ENCODE data around the gene GABRQ.

GABRQ gene

DNA sequence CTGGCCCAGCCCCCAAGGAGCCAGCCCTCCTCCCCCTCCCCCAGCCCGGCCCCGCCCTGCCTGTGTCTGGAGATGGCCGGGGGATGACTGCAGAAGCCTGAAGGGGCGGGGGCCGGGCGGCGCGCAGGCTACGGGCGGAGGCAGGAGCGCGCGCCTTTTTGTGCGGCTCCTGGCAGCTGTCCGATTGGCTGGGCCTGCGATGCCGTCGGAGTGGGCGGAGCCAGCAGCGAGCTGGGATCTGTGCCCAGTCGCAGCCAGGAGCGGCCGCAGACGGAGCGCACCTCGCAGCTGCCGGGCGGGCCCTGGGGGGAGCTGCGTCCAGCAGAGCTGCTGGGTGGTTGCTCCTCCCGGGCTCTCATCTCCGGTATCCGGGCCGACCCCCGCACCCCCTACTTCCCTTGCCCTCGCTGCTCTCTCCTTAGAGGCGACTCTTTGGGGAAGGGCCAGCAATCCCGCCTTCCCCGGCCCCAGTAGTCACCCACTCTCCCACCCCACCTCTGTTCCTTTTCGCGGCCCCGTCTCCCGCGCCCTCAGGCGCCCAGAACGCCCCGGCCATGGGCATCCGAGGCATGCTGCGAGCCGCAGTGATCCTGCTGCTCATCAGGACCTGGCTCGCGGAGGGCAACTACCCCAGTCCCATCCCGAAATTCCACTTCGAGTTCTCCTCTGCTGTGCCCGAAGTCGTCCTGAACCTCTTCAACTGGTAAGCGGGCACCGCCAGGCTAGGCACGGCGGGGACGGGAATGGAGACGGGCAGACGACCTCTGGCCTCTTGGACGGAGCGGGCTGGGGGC is at the start of gene GABRQ:
Gene GABRQ (plus strand): TSS at position 247 of the 794 bp plus-strand sequence. CDS start 308 bp downstream, at position 555.
- no peak for DNase-seq (ENCODE audit: low read depth, low spot score)

DNA sequence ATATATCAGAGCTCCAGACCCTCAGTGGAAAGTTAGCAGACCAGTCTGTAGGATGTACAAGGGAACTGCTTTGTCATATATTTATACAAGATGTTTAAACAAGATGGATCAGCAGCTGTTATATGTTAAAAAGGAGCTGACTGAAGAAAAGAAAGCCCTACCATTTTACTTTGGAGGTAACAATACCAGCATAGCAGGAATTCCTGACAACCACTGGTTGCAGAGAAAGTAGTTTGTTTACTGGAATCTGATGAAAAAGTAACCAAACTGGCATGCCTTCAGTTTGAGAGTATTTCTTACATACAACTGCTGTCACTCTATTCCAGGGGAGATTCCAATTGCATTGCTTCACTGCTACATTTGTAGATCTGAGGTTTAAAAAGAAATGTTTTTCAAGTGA is 49.5 kb upstream of the GABRQ start:
- DNase-seq (ENCODE audit: low read depth, low spot score) = no peak

DNA sequence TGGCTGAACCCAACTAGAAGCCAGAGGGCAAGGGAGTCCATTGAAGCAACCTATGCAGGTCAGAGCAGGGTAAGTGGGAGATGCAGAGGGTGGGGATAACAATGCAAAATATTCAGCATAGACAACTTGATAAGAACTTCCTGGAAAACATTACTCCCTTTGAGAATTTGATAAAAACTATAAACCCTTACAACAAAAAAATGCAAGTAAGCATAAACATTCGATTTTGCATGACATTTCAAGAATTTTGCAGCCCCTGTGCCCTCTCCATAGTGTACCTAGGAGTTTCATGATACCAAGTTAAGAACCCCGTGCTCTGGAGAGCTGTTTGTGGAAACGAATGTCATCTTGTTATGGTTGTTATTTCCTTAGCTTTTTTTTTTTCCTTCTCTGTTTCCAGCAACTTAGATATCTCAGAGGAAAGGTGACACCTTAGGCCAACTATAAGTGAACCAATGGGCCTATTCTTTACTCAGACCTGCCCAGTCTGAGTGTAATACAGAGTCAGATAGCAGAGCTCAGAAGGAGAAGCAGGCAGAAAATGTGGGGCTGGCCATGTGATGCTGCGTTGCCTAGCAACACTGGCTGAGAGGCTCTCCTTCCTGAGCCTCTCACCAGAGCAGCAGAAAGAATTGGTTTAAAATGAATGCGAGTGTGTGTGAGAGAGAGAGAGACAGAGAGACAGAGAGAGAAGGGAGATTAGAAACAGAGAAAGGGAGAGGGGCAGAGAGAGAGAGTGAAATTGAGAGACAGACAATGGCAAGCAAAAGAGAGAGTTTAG is 36.7 kb upstream of the GABRQ start:
- DNase-seq (ENCODE audit: low read depth, low spot score) = no peak

DNA sequence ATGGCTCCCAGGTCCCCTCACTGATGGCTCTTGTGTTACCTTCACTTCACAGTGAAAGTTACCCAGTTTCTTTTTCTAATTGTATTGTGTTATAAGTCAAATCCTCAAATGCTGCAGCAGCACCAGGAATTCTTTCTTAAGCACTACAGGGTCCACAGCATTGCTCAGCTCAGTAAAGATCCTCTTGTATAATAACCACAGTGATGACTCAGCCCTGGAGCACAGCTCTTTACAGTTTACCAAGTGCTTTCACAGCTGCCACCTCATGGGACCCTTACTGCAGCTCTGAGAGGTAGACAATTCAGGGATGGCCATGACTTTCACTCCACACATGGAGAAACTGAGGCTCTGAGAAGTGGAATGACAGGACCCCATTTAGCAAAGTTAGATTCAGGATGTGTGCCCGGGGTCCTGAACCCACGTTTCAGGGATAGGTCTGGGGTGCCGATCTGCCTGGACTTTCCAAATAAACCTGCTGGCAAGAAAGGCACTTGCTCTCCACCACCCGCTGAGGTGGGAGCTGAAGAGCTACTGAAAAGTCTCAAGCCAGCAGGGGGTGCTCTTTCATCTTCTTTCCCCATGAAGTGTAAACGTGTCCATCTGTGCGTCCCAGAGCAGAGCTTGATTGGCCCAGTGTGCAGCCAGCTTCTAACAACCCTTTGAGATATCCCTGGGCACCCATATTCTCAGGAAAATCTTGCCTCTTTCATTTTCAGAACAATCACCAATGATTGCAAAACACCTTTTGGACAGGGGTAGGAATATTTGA is 35.7 kb upstream of the GABRQ start:
- DNase-seq (ENCODE audit: low read depth, low spot score) = no peak

DNA sequence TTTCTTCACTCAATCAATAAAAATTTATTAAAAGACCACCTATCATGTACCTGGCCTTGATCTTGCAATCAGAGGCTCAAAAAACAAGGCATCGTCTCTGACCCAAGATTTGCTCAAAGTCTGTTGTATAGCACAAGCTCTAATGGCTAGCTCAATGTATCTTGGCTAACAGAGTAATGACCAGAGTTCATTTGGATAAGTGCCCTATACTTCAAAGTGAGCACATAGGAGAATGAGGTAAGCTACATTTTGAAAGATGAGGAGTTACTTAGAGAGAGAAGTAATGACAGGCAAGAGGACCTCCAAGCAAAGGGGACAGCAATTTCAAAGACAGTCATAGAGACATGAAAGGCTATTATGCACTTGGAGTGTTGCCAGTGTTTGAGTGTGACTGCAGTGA is 22.9 kb upstream of the GABRQ start:
- no peak for DNase-seq (ENCODE audit: low read depth, low spot score)

DNA sequence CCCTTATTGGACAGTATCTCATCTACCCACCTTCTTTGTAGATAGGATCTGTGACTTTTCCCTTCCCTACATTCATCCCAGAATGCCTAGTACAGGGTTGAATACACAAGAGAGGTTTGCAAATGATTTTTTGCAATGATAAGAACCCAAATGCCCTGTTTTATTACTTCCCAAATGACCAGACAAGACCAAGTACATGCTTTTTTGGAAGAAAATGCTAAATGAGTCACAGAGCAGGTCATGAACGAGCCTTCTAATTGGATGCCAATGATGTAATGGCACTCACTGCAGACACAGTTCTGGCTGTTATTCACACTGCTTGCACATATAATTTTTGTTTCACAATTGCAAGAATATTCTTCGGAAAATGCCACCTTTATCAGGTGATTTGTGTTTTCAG is 17.8 kb upstream of the GABRQ start:
- DNase-seq (ENCODE audit: low read depth, low spot score) = no peak

DNA sequence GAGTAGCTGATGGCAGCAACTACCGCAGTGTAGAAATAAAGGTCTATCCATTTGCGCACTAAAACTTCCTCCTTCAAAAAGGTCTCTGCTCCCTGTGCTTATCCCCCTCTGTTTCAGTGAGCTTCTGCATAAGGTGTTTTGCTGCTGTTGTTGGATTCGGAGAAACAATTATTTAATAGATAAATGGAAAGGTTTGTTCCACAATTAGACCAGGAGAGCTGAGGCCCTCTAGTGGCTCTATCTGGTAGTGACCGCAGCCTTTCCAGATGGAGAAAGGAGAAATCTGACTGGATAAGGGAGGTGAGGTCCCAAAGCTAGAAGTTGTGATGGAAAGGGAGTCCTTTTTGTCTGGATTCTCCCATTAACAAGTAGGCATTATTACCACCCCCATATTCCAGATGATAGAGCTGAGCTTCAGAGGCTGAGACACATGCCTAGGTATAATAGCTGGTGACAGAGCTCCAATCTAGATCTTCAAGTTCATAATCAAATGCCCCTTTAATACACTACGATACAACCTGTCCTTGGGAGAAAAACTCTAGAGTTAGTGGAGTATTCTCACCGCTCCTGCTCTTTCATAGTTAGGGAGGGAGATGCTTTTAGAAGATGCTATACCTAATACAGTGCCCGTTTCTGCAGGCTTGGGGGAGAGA is 5.1 kb upstream of the GABRQ start:
- no peak for DNase-seq (ENCODE audit: low read depth, low spot score)

DNA sequence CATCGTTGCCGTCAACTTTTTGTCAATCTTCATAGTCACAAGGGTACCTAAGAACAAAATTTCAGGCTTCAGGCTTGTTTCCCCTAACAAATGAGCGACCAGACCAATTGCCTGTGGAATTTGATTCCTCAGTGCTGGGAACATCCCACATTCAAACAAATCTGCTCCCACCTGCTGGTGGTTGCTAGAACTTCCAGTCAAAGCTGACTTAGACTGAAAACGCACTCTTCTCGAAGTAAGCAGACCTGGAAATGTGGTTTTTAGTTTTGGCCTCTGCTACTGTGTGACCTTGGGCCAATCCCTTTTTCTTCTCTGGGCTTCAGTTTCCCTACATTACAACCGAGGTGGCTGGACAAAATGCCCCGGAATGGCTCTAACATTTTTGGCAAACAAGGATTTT is 1.8 kb upstream of the GABRQ start:
- peak; percentile 32 for DNase-seq (ENCODE audit: low read depth, low spot score)

DNA sequence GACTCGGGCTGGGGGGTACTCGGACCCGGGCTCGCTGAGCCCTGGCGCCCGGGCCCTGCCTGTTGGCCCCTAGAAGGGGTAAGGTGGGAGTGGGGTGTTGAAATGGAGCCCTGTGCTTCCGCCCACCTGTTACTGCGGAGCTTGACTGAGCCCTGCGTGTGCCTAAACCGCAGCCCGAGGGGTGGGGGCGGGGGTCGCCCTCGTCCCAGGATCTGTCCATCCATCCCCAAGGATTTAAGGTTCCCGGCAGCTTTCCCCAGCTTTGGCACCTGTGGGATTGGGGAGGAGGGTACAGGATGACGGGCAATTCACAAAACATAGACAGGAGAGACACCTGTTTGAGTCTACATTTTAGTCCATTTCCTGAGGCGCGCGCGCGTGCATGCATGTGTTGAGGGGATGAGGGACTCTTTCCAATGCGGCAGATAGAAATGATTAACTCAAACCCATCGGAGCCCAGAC is 779 bp downstream of the GABRQ start:
- no peak for DNase-seq (ENCODE audit: low read depth, low spot score)

DNA sequence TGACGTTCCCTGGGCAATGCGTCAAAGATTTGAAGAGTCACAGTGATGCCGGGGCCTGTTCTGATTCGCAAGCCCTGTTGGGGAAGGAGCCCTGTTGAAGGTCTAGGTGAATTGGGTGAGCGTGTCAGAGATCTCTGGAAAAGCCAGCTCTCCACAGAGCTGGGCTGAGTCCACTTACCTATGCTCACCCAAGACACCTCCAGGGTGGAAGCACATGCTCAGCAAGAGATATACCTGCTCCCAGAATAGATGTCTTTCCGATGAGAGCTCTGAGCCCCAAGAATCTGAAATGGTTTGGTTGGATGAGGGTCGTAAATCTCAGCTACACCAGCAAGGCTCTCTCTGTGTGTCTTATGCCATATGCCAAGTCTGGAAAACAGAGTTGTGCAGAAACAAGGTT is 1.7 kb downstream of the GABRQ start:
- no peak for DNase-seq (ENCODE audit: low read depth, low spot score)

DNA sequence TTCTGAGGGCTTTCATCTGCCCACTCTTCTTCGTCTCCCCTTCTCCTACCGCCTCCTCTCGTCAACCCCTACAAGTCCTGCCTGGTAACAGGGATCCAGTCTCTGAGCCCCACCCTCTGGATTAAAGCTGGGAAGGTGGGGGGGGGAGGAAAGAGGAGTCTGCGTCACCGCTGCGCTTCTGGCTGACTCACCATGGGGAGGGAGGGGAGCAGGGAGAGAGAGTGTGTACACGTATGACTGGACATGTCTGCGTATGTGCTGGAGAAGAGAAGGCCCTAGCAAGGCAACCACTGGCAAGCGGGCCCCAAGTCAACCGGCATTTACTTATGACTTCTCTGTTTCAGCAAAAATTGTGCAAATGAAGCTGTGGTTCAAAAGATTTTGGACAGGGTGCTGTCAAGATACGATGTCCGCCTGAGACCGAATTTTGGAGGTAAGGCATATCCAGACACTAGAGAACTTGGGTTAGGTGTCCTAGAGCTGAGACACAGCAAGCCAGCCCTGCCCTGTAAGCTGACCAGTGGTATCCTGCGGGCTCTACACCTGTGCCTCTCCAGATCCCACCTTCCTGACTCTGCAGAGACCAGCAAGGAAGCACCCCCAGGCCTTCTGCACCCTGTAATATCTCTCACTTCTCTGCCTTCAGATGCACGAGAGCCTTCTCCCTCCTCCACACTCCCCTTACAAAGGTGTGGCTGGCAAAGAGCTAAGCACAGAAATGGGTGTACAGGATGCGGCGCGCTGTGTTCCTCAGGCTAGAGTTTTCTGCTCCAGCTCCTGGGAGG is 2.5 kb downstream of the GABRQ start:
- DNase-seq (ENCODE audit: low read depth, low spot score) = no peak

DNA sequence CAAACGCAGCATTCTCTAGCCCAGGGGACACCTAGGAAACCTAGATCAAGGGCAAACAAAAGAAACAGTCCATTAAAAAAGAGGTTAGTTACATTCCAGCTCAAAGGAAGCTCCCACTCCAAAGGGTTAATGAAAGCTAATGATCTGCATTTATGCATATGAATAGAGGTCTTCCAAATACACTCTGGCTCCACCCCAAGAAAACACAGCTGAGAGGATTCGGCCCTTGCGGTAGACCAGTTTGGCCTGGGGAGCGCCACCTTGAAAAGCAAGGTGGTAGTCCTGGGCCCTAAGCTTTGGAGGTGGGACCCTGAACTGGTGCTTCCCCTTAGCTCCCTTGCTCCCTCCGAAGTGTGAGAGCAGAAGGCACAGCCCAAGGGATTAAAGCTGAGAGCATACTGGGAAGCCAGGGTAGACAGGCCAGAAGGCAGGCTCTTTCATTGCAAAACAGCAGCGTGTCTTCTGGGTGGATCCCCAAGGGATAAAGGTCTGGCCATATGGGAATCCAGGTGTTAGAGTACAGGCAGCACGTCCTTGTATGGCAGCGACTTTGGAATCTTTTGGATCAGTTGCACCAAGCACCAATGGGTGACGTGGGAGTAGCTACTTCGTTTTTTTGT is 3.7 kb downstream of the GABRQ start:
- no peak for DNase-seq (ENCODE audit: low read depth, low spot score)

DNA sequence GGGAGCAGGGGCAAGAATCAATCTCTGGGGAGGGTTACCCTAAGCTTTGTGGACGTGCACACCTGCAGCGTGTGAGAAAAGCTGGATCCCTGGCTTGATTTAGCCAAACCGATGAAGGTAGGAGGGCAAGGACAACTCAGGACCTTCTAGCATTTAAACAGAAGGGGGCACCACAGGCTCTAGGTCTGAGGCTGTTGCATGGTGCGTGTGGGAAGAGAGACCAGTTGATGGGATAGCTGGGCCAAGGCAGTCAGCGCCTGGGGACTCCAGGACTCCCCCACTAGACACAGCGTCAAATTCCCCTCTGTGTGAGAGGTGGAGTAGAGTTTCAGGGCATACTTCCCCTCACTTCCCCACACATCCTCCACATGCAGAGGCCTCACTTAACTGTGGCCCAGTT is 4.3 kb downstream of the GABRQ start:
- DNase-seq (ENCODE audit: low read depth, low spot score) = no peak

DNA sequence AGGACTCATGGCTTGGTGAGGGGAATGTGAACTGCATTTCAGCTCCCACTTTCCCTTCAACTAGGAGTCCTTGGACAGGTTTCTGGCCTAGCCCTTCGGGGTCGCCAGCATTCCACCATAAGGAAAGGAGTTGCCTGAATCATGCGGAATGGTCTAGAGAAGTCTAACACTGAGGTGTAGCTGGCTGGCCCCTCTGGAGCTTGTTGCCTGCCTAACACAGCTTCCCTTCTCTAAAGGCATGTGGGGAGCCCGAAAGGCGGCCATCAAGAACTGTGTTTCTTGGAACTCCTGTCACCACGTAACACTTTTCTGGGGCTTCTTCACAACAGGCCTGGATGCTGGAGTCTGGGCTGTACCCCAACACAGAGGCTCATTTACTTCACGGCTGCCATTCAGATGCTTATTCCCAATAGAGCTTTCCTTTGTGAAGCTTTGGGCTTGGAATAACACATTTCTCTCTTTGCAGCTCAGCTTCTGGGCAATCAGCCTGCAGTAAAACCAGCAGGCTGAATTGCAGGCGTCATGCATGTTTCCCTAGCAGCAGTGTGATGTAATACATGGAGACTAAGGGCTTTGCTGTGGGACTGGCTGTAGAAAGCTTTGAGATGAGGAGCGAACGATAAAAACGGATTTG is 5.4 kb downstream of the GABRQ start:
- DNase-seq (ENCODE audit: low read depth, low spot score) = no peak

DNA sequence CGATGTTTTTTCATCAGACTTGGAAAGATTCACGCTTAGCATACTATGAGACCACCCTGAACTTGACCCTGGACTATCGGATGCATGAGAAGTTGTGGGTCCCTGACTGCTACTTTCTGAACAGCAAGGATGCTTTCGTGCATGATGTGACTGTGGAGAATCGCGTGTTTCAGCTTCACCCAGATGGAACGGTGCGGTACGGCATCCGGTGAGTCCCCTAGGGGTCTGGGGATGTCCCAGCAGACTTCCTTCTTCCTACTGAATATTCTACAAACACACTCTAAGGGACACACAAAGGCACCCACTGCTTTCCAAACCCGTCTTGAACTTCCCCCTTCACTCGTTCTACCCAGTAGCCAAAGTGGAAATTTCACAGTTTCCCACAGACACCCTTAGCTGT is 9.3 kb downstream of the GABRQ start:
- DNase-seq (ENCODE audit: low read depth, low spot score) = no peak

DNA sequence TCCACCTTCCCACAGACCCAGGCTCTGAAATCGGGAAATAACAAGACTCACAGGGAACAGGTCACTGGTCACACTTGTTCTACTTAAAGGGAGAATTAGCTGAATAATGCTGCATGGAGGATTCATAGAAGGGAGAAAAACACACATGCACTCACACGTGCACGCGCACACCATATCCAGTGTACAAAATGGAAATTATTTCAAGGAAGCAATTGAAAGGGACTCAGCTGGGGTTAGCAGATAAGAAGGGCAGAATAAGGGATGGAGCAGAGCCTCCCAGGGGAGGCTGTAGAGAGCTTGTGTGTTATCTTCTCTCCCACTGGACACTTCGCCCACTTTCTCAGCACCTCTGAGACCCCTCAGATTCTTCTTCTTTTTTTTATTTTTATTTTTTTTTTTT is 10.3 kb downstream of the GABRQ start:
- DNase-seq (ENCODE audit: low read depth, low spot score) = no peak

DNA sequence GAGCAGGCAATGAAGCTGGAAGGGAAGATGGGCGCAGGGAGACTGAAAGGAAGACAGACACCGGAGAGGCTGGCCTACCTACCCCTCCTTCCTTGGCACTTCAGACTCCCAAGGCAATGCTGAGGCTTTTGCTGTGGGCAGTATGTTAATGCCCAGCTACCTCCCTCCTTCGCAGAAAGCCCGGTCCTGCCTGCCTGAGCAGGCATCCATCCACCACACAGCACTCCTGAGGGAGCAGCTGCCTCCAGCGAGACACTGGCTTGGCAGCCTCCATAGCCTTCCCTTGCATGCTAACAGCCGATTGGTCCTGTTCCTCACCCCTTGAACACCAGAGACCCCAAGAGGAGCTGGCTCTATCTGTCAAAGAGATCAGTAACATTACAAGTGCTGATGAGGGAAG is 14.4 kb downstream of the GABRQ start:
- DNase-seq (ENCODE audit: low read depth, low spot score) = no peak

DNA sequence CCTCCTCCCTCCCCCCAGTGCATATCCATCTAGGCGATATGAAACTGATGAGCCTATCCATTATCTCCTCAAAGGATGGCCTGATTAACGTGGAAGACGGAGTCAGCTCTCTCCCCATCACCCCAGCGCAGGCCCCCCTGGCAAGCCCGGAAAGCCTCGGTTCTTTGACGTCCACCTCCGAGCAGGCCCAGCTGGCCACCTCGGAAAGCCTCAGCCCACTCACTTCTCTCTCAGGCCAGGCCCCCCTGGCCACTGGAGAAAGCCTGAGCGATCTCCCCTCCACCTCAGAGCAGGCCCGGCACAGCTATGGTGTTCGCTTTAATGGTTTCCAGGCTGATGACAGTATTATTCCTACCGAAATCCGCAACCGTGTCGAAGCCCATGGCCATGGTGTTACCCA is 14.8 kb downstream of the GABRQ start:
- no peak for DNase-seq (ENCODE audit: low read depth, low spot score)

DNA sequence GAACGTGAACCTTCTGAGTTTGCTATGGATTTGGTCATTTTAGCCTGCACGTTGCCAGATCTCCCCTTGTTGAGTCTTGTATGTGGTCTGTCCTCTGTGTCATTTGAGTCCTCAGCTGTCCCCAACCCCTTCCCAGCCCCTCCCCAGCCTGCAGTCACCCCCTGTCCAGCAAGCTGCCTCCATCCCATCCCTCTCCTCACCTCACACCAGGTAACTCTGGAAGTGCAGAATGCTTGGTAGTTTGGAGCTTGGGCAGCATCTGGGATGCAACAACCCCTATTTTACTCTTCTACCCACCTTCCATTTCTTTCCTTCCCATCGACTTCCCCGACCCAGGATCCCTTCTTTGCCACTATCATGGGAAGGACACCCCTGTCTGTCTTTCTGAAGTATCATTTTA is 18.4 kb downstream of the GABRQ start:
- no peak for DNase-seq (ENCODE audit: low read depth, low spot score)

DNA sequence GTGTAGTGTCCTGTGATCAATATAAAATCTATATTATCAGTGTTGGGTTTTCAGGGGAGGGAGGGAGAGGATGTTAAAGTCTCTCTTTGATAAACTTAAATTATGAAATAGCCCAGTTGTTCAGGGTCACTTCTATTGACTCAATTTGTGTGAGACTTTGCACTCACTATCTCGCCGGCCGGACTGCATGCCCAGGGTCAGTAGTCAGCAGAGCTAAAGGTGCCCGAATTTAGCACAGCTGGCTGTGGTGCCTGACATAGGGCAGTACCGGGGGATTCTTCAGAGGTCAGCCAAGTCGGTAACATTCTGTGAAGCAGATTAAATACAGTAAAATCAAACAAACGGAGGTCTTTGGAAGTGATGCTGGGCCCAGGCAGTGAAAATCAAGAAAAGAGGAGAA is 19.2 kb downstream of the GABRQ start:
- DNase-seq (ENCODE audit: low read depth, low spot score) = no peak
